HCT116 (cell line): Measurements from ENCODE around the gene KIAA1614. TPM values are rescaled to one million over a fixed set of nuclear protein-coding genes. Genes with fewer than 3 reads are reported as not detected.

Experiments used
- ATAC-seq: fragments of 200-7000 bp; cut with Tn5 transposase; 2 replicates; pipeline ENCODE4 v1.9.1; 2020; ENCODE audit warnings: mild to moderate bottlenecking, moderate library complexity
- BruUV-seq: library from RNA; stranded (reverse); fragments of 400-500 nt; replicated peaks from 2 replicates; lab custom pipeline; 2021; lab: Mats Ljungman, UMichigan
- CTCF ChIA-PET: fragments of 300-600 bp; sonication (Branson Sonifier 250); formaldehyde crosslinking; loops from one replicate; lab custom pipeline; 2021; ENCODE audit warnings: antibody characterized with exemption; lab: Charles Lee
- POLR2A ChIA-PET: fragments of 300-600, 350-600 bp; sonication (Branson Sonifier 250); formaldehyde crosslinking; loops from one replicate; lab custom pipeline; 2021; ENCODE audit warnings: antibody characterized with exemption; lab: Charles Lee
- RAD21 ChIA-PET, 2 experiments: fragments of 300-600 bp; sonication (Branson Sonifier 250); formaldehyde crosslinking; loops; one replicate each; lab custom pipeline; 2023; ENCODE audit warnings: low total read pairs in 2 of 2; ENCODE audit not compliant: uncharacterized antibody in 2 of 2, unreplicated experiment in 2 of 2, low non-redundant PET in 1 of 2; lab: Charles Lee
- DNase-seq: peaks from one replicate; pipeline ENCODE4 v3.0.0-alpha.2; 2010; ENCODE audit warnings: low read depth, low spot score
- H2AFZ ChIP-seq: fragments of 200-600 bp; shearing (Covaris generic), sonication (generic); 2 replicates; pipeline ENCODE4 v1.6.1; 2017; ENCODE audit warnings: low read depth, mixed run types, mixed read lengths, antibody characterized with exemption, low read length; ENCODE audit not compliant: poor library complexity, severe bottlenecking
- H3K27ac ChIP-seq: 2 replicates; pipeline ENCODE4 v1.5.1; 2012; ENCODE audit warnings: low read depth, low read length
- H3K27me3 ChIP-seq: fragments of 200-600 bp; sonication (generic); 2 replicates; pipeline ENCODE4 v1.6.1; 2016; ENCODE audit warnings: mixed run types, low read length, mixed read lengths; ENCODE audit not compliant: insufficient read depth
- H3K36me3 ChIP-seq, 2 experiments: fragments of 200-500 bp in 1 of 2; fragments of 200-600 bp in 1 of 2; sonication (Bioruptor generic) in 1 of 2; sonication (generic) in 1 of 2; 2 replicates each; pipeline versions ENCODE4 v1.5.1 to v1.6.1; 2014 to 2016; ENCODE audit warnings: low read length in 2 of 2, inconsistent platforms in 1 of 2, mixed read lengths in 1 of 2, mixed run types in 1 of 2; ENCODE audit not compliant: insufficient read depth in 2 of 2, control insufficient read depth in 1 of 2
- H3K4me1 ChIP-seq, 2 experiments: fragments of 200-600 bp in 1 of 2; sonication (generic) in 1 of 2; 2 replicates each; pipeline versions ENCODE4 v1.5.1 to v1.6.1; 2012 to 2017; ENCODE audit warnings: low read length in 2 of 2, inconsistent platforms in 1 of 2, mild to moderate bottlenecking in 1 of 2, mixed read lengths in 1 of 2, mixed run types in 1 of 2, moderate library complexity in 1 of 2; ENCODE audit not compliant: insufficient read depth in 2 of 2, control insufficient read depth in 1 of 2
- H3K4me2 ChIP-seq: fragments of 200-600 bp; sonication (generic); 2 replicates; pipeline ENCODE4 v1.6.1; 2017; ENCODE audit warnings: mixed run types, low read length, mixed read lengths
- H3K4me3 ChIP-seq, 2 experiments: fragments of 200-600 bp in 1 of 2; sonication (generic) in 1 of 2; replicated peaks in 1 of 2; 2 replicates each; pipeline ENCODE4 v1.5.1; 2011 to 2016; ENCODE audit warnings: low read length in 2 of 2, control low read depth in 1 of 2, low read depth in 1 of 2, mild to moderate bottlenecking in 1 of 2, mixed read lengths in 1 of 2, mixed run types in 1 of 2
- H3K79me2 ChIP-seq: fragments of 200-600 bp; sonication (generic); 2 replicates; pipeline ENCODE4 v1.6.1; 2017; ENCODE audit warnings: mild to moderate bottlenecking, mixed run types, low read length, moderate library complexity, mixed read lengths; ENCODE audit not compliant: insufficient read depth
- H3K9ac ChIP-seq: fragments of 200-600 bp; sonication (generic); 2 replicates; pipeline ENCODE4 v1.6.1; 2016; ENCODE audit warnings: low read length, mixed read lengths
- H3K9me2 ChIP-seq: fragments of 200-600 bp; sonication (generic), shearing (Covaris generic); 2 replicates; pipeline ENCODE4 v1.6.1; 2017; ENCODE audit warnings: mixed run types, mild to moderate bottlenecking, moderate library complexity; ENCODE audit not compliant: insufficient read depth
- H3K9me3 ChIP-seq, 2 experiments: fragments of 200-500 bp in 1 of 2; fragments of 200-600 bp in 1 of 2; sonication (Bioruptor generic) in 1 of 2; sonication (generic) in 1 of 2; 2 replicates each; pipeline ENCODE4 v1.6.1; 2014 to 2017; ENCODE audit warnings: low read length in 2 of 2, mixed read lengths in 2 of 2, inconsistent platforms in 1 of 2, low read depth in 1 of 2, mild to moderate bottlenecking in 1 of 2, mixed run types in 1 of 2, moderate library complexity in 1 of 2; ENCODE audit not compliant: control insufficient read depth in 1 of 2, insufficient read depth in 1 of 2
- H4K20me1 ChIP-seq: fragments of 200-600 bp; sonication (generic), shearing (Covaris generic); 2 replicates; pipeline ENCODE4 v1.6.1; 2017; ENCODE audit warnings: mixed run types, mild to moderate bottlenecking, moderate library complexity; ENCODE audit not compliant: insufficient read depth
- ELF1 ChIP-seq: IDR thresholded peaks from 2 replicates; pipeline ENCODE4 v1.6.1; 2012; ENCODE audit warnings: low read depth, borderline replicate concordance
- EZH2 ChIP-seq: fragments of 200-600 bp; sonication (generic); IDR thresholded peaks from 2 replicates; pipeline ENCODE4 v1.6.1; 2017; ENCODE audit warnings: antibody characterized with exemption, mixed run types
- POLR2A ChIP-seq: IDR thresholded peaks from 2 replicates; pipeline ENCODE4 v1.7.0; 2011; ENCODE audit warnings: borderline replicate concordance; ENCODE audit not compliant: insufficient read depth, insufficient read length; ENCODE audit errors: extremely low read depth
- POLR2AphosphoS5 ChIP-seq: IDR thresholded peaks from 2 replicates; pipeline ENCODE4 v1.6.1; 2011; ENCODE audit warnings: mild to moderate bottlenecking, low read depth, low read length, moderate library complexity
- SIN3A ChIP-seq: IDR thresholded peaks from 2 replicates; pipeline ENCODE4 v1.6.1; 2012; ENCODE audit warnings: low read depth
- SP1 ChIP-seq: IDR thresholded peaks from 2 replicates; pipeline ENCODE4 v1.6.1; 2012; ENCODE audit warnings: low read depth
- SRF ChIP-seq: IDR thresholded peaks from 2 replicates; pipeline ENCODE4 v1.6.1; 2012; ENCODE audit warnings: low read depth
- YY1 ChIP-seq: IDR thresholded peaks from 2 replicates; pipeline ENCODE4 v1.6.1; 2011; ENCODE audit warnings: low read length, low read depth, moderate library complexity, mild to moderate bottlenecking; ENCODE audit not compliant: insufficient replicate concordance; ENCODE audit errors: extremely low read depth
- ZBTB33 ChIP-seq: IDR thresholded peaks from 2 replicates; pipeline ENCODE4 v1.6.1; 2011; ENCODE audit warnings: mild to moderate bottlenecking, low read length, moderate library complexity; ENCODE audit not compliant: insufficient replicate concordance; ENCODE audit errors: extremely low read depth
- intact Hi-C: fragments of 100-400 bp; cut with micrococcal nuclease; formaldehyde crosslinking; loops from 2 replicates; pipeline ENCODE4 v1.10.0; 2022
- total RNA-seq: library from RNA; stranded (reverse); gene quantifications from one replicate; pipeline ENCODE4 v1.2.1, GENCODE V29; 2021; ENCODE audit not compliant: unreplicated experiment

KIAA1614 gene
- total RNA-seq, 1 experiment from 2014 or later = 0.25 TPM

- H3K79me2 ChIP-seq = no peaks in the 10 kb centered on the region
- H2AFZ ChIP-seq = no peak overlapping the region
- DNase-seq (no peak), ATAC-seq (no peak)
- no peak overlapping the region for H3K27ac ChIP-seq
- no peak overlapping the region for H3K4me3 ChIP-seq
- H3K9me2 ChIP-seq = no peaks in the 10 kb centered on the region
- POLR2A ChIA-PET = interaction anchor here (1.0 kb wide), 1 partner anchor 10 kb away, joined by 3 read pairs; no protein-coding TSS in a partner anchor
- TF ChIP-seq SP1 (no peak), SRF (no peak), POLR2A (no peak), ELF1 (no peak), POLR2AphosphoS5 (no peak), YY1 (no peak), EZH2 (no peak), ZBTB33 (no peak), SIN3A (no peak)
- H3K9ac ChIP-seq = no peak overlapping the region
- CTCF ChIA-PET = no interaction called here
- H3K4me2 ChIP-seq = no peak overlapping the region
- H3K36me3 ChIP-seq = peaks cover 20 to 62% of the 10 kb centered on the region in 2 experiments; a peak in 3 of 4 replicates
- 0 out of 2 replicates have a peak, but pooled peaks cover 4% of the 10 kb centered on the region for H4K20me1 ChIP-seq
- no peaks in the 10 kb centered on the region for H3K27me3 ChIP-seq
- no TSS peak for BruUV-seq
- H3K9me3 ChIP-seq = no peaks in the 10 kb centered on the region
- intact Hi-C loops = no loop called here
- RAD21 ChIA-PET = no interaction called here
- H3K4me1 ChIP-seq = no peaks in the 10 kb centered on the region
Observed at GRCh38 chr1:180988253-180988752, 75.6 kb downstream of the KIAA1614 start.
